Vagina (tissue), 2 donors: Measurements from ENCODE around the gene PSENEN. TPM values are rescaled to one million over a fixed set of nuclear protein-coding genes. Genes with fewer than 3 reads are reported as not detected.
"Not testable (repeated sequence)": the region's sequence is repeated elsewhere in the genome, so short reads cannot be mapped to it uniquely, and the experiment has no call there.

Source experiments
- DNase-seq, 2 donors: peaks; one replicate each; pipeline ENCODE4 v3.0.0-alpha.2; 2017; ENCODE audit errors: extremely low spot score in 2 of 2
- H3K27ac ChIP-seq: fragments of 200-600 bp; sonication (generic); one replicate; pipeline ENCODE4 v1.5.1; 2019
- H3K27me3 ChIP-seq: fragments of 200-600 bp; sonication (generic); one replicate; pipeline ENCODE4 v1.5.1; 2019
- H3K36me3 ChIP-seq, 2 donors: fragments of 200-600 bp; sonication (generic); one replicate each; pipeline ENCODE4 v1.5.1; 2017 to 2019
- H3K4me1 ChIP-seq: fragments of 200-600 bp; sonication (generic); one replicate; pipeline ENCODE4 v1.5.1; 2019
- H3K4me3 ChIP-seq, 2 donors: fragments of 200-600 bp; sonication (generic); 1 replicate in 1 of 2; 2 replicates in 1 of 2; pipeline ENCODE4 v1.5.1; 2016 to 2019
- H3K9me3 ChIP-seq: fragments of 200-600 bp; sonication (generic); one replicate; pipeline ENCODE4 v1.5.1; 2019
- POLR2A ChIP-seq, 2 donors: fragments of 450-650 bp; IDR thresholded peaks; one replicate each; pipeline ENCODE4 v1.6.1; 2017; ENCODE audit warnings: antibody characterized with exemption in 2 of 2, mild to moderate bottlenecking in 2 of 2, moderate library complexity in 2 of 2
- POLR2AphosphoS5 ChIP-seq, 2 donors: sonication (generic); formaldehyde crosslinking; IDR thresholded peaks; one replicate each; pipeline ENCODE4 v1.9.0; 2017; ENCODE audit warnings: antibody characterized with exemption in 2 of 2, mild to moderate bottlenecking in 2 of 2, low read depth in 1 of 2; ENCODE audit not compliant: insufficient read depth in 1 of 2
- intact Hi-C: fragments of 100-400 bp; cut with DNase I; formaldehyde crosslinking; loops from one replicate; pipeline ENCODE4 v1.15.1; 2023
- total RNA-seq: library from RNA; depleted of rRNA; stranded (reverse); fragments of >200 nt; gene quantifications from one replicate; pipeline ENCODE4 v1.2.3, GENCODE V29; 2016
- TF ChIP-seq, protein P1 (sequence below), 3 experiments: fragments of 450-650 bp in 2 of 3; fragments of 200-600 bp in 1 of 3; sonication (generic) in 1 of 3; IDR thresholded peaks; one replicate each; pipeline ENCODE4 v1.5.1; 2017 to 2019; ENCODE audit warnings: antibody characterized with exemption in 3 of 3, mild to moderate bottlenecking in 2 of 3, moderate library complexity in 2 of 3

Gene PSENEN
- total RNA-seq, 1 donor from 2014 or later = 28.2 TPM

DNA sequence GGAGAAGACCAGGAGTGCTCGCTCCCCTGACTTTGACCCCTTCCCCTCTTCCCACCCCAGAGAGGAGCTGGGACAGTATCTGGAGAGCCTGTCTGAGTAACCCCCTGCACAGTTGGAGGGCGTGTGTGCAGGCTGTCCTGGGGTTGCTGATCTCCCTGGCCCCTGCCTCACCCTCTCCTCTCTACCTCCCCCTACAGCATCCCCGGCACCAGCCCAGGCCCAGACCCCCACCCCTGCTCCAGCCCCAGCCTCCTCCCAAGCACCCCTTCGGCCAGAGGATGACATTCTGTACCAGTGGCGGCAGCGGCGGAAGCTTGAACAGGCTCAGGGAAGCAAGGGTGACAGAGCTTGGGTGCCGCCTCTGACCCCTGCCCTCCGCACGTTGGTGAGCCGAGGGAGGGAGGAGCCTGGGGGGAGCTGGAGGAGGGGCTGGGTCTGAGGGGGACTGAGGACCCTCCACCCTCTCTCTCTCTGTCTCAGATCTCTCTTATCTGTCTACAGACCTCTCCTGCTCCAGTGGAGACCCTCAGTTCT lies 21.2 kb downstream of the PSENEN start:
- no peaks in the 10 kb centered on the region for H3K4me1 ChIP-seq
- no peak for DNase-seq
- no peak overlapping the region for H3K4me3 ChIP-seq
- TF ChIP-seq, protein P1, sequence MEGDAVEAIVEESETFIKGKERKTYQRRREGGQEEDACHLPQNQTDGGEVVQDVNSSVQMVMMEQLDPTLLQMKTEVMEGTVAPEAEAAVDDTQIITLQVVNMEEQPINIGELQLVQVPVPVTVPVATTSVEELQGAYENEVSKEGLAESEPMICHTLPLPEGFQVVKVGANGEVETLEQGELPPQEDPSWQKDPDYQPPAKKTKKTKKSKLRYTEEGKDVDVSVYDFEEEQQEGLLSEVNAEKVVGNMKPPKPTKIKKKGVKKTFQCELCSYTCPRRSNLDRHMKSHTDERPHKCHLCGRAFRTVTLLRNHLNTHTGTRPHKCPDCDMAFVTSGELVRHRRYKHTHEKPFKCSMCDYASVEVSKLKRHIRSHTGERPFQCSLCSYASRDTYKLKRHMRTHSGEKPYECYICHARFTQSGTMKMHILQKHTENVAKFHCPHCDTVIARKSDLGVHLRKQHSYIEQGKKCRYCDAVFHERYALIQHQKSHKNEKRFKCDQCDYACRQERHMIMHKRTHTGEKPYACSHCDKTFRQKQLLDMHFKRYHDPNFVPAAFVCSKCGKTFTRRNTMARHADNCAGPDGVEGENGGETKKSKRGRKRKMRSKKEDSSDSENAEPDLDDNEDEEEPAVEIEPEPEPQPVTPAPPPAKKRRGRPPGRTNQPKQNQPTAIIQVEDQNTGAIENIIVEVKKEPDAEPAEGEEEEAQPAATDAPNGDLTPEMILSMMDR (IDR thresholded peaks at IDR 0.05) = no peak
- TF ChIP-seq POLR2A (IDR thresholded peaks at IDR 0.05) (no peak), POLR2AphosphoS5 (IDR thresholded peaks at IDR 0.05; ENCODE audit: insufficient read depth in 1 of 2, low read depth in 1 of 2) (no peak)
- H3K27me3 ChIP-seq = no peaks in the 10 kb centered on the region
- no peaks in the 10 kb centered on the region for H3K36me3 ChIP-seq
- no peak overlapping the region for H3K27ac ChIP-seq
- intact Hi-C loops = no loop called here
- H3K9me3 ChIP-seq = no peaks in the 10 kb centered on the region

DNA sequence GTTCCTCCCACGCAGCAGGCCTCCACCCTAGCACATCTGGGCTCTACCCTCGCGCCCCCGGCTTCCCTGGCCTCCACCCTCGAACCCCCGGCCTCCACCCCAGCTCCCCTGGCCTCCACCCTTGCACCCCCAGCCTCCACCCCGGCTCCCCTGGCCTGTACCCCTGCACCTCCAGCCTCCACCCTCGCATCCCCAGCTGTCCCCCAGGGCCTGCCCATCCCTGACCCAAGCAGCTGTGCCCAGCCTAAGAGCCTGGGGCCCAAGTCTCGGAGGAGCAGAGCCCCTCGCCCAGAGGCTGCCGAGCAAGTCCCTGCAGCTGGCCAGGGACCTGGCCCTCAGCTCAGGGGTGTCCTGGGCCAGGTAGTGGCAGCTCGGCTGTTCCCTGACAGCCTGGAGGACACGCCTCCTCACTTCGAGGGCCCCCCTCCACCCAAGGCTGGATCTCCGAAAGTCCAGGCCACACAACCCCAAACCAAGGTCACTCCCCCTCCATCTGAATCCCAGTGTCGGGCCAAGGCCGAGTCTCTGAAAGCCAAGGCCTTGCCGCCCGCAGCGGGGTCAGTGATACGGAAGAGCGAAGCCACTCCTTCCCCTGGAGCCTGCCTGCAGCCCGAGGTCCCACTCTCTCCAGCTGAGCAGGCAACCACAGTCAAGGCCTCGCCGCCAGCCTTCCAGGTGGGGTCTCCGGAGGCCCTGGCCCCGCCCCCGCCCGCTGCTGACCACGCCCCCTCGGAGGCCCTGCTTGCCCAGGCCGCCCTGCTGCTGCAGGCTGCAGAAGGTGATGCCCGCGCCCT lies 22.0 kb downstream of the PSENEN start:
- Histone ChIP-seq H3K27ac (no peak overlapping the region), H3K27me3 (no peaks in the 10 kb centered on the region), H3K4me1 (no peaks in the 10 kb centered on the region), H3K4me3 (no peak overlapping the region), H3K36me3 (no peaks in the 10 kb centered on the region), H3K9me3 (no peaks in the 10 kb centered on the region)
- DNase-seq = no peak
- intact Hi-C loops = no loop called here
- TF ChIP-seq POLR2AphosphoS5 (IDR thresholded peaks at IDR 0.05; ENCODE audit: insufficient read depth in 1 of 2, low read depth in 1 of 2) (no peak), POLR2A (IDR thresholded peaks at IDR 0.05) (no peak)
- TF ChIP-seq, protein P1 (IDR thresholded peaks at IDR 0.05) = no peak

DNA sequence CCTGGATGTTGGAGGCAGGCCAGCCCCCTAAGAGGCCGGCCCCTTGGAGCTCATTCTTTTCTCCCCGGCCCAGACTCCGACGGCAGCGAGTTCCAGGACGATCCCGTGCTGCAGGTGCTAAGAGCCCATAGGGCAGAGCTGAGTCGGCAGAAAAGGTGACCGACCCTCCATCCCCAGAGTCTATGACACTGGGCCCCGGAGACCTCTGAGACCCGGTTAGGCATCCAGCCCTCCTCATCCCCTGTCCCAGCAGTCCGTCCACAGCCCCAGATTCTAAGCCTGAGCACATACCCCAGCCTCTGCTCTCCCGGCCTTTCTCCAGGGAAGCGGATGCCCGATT lies 22.6 kb downstream of the PSENEN start:
- intact Hi-C loops = no loop called here
- Histone ChIP-seq H3K36me3 (no peaks in the 10 kb centered on the region), H3K4me1 (no peaks in the 10 kb centered on the region), H3K27me3 (no peaks in the 10 kb centered on the region), H3K9me3 (no peaks in the 10 kb centered on the region), H3K4me3 (no peak overlapping the region), H3K27ac (no peak overlapping the region)
- TF ChIP-seq POLR2AphosphoS5 (IDR thresholded peaks at IDR 0.05; ENCODE audit: insufficient read depth in 1 of 2, low read depth in 1 of 2) (no peak), POLR2A (IDR thresholded peaks at IDR 0.05) (no peak)
- TF ChIP-seq, protein P1 (IDR thresholded peaks at IDR 0.05) = no peak
- no peak for DNase-seq

DNA sequence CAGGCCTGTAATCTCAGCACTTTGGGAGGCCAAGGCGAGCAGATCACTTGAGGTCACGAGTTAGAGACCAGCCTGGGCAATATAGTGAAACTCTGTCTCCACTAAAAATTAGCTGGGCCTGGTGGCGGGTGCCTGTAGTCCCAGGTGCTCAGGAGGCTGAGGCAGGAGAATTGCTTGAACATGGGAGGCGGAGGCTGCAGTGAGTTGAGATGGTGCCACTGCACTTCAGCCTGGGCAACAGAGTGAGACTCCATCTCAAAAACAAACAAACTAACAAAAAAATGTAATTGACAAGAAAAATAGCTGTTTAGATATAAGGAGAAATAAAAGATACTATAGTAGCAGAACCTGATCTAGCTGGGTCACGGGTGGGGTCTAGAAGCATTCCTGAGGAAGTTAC lies 26.9 kb downstream of the PSENEN start:
- H3K27me3 ChIP-seq, H3K9me3 ChIP-seq, H3K4me3 ChIP-seq, H3K27ac ChIP-seq, DNase-seq, H3K36me3 ChIP-seq: not testable (repeated sequence)
- peaks cover 20% of the 10 kb centered on the region for H3K4me1 ChIP-seq
- intact Hi-C loops = loop anchor here (10.0 kb wide), 1 partner anchor 162 kb away; the partner anchor contains the start of gene LRFN3

DNA sequence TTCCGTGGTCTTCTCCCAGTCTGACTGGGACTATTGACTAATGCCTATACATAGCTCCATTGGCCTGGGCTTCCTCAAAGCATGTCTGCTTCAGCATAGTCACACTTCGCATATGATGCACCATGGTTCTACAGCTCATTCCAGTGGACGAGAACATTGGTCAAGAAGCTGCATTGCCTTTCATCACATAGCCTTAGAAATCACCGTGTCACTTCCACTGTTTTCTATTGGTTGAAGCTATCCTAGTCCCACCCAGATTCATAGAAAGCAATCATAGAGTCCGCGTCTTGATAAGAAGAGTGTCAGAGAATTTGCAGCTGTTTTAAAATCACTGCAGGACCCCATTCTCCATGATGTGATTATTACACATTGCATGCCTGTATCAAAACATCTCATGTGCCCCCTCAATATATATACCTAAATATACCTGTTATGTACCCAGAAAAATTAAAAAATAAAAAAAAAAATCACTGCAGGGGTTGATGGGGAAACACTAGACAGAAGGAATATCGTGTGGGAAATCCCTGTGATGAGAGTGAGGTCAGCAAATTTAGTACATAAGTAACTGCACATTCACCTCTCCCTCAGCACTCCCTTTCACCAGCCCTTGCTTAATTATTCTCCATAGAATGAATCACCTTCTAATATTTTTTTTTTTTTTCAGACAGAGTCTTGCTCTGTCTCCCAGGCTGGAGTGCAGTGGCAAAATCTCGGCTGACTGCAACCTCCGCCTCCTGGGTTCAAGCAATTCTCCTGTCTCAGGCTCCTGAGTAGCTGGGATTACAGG lies 27.8 kb downstream of the PSENEN start:
- no peak for DNase-seq
- Histone ChIP-seq H3K27ac (no peak overlapping the region), H3K27me3 (no peaks in the 10 kb centered on the region), H3K36me3 (peaks cover 0 to 2% of the 10 kb centered on the region in 2 donors), H3K4me3 (no peak overlapping the region), H3K4me1 (peaks cover 20% of the 10 kb centered on the region), H3K9me3 (no peaks in the 10 kb centered on the region)
- intact Hi-C loops = loop anchor here (10.0 kb wide), 1 partner anchor 162 kb away; the partner anchor contains the start of gene LRFN3
- TF ChIP-seq POLR2A (IDR thresholded peaks at IDR 0.05) (no peak), POLR2AphosphoS5 (IDR thresholded peaks at IDR 0.05; ENCODE audit: insufficient read depth in 1 of 2, low read depth in 1 of 2) (no peak)
- TF ChIP-seq, protein P1 (IDR thresholded peaks at IDR 0.05) = no peak
